ENCODE results near the gene TEX2. TPM values are rescaled to one million over a fixed set of nuclear protein-coding genes. Genes with fewer than 3 reads are reported as not detected.

Gene TEX2
- total and polyA plus RNA-seq, 2 experiments from 2014 or later, result 7.5 to 17.7 TPM

DNA sequence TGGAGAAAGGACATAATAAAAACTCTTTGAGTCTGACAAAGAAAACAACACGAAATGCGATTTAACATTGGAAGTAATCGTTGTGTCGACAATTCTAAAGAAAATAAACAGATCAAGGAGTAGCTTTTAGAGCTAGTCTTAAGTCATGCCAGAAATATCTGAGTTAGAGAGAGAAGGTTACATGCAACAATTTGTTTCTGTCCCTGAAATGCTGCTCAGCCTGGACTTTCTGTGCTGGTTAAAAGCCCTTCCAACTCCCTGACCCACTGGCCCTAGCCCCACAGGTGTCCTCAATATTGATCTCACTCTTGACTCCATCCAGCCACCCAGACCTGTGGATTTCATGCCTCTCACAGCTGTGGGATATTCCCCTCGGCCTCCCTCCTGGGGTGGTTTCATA is 33.2 kb upstream of the TEX2 start (continued):
- TF ChIP-seq ZNF462 (CRISPR knock-in tag; IDR thresholded peaks at IDR 0.05) (no peak), ZNF114 (CRISPR knock-in tag; IDR thresholded peaks at IDR 0.05) (no peak), ZNF331 (CRISPR knock-in tag; IDR thresholded peaks at IDR 0.05; ENCODE audit: low read depth) (no peak), NANOG (IDR thresholded peaks at IDR 0.05; ENCODE audit: borderline replicate concordance) (no peak), STAT1 (IDR thresholded peaks at IDR 0.05; ENCODE audit: unreplicated experiment) (no peak), JUNB (IDR thresholded peaks at IDR 0.05; ENCODE audit: unreplicated experiment) (no peak), POLR2AphosphoS5 (IDR thresholded peaks at IDR 0.05; ENCODE audit: low read depth) (no peak), EZH2phosphoT487 (IDR thresholded peaks at IDR 0.05; ENCODE audit: unreplicated experiment) (no peak)
- TF ChIP-seq, protein P1, sequence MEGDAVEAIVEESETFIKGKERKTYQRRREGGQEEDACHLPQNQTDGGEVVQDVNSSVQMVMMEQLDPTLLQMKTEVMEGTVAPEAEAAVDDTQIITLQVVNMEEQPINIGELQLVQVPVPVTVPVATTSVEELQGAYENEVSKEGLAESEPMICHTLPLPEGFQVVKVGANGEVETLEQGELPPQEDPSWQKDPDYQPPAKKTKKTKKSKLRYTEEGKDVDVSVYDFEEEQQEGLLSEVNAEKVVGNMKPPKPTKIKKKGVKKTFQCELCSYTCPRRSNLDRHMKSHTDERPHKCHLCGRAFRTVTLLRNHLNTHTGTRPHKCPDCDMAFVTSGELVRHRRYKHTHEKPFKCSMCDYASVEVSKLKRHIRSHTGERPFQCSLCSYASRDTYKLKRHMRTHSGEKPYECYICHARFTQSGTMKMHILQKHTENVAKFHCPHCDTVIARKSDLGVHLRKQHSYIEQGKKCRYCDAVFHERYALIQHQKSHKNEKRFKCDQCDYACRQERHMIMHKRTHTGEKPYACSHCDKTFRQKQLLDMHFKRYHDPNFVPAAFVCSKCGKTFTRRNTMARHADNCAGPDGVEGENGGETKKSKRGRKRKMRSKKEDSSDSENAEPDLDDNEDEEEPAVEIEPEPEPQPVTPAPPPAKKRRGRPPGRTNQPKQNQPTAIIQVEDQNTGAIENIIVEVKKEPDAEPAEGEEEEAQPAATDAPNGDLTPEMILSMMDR (conservative IDR thresholded peaks at IDR 0.05; ENCODE audit: low read depth in 2 of 2), result no peak

GRCh38 chr17:64295146-64295545 is 32.1 kb upstream of the TEX2 start:
- peaks cover 2% of the 10 kb centered on the region for H3K27me3 Mint-ChIP-seq (ENCODE audit: insufficient read depth, low read depth, poor library complexity)
- peaks cover 24% of the 10 kb centered on the region for H3K9me3 Mint-ChIP-seq
- Histone ChIP-seq H4K20me1 (replicated peaks; ENCODE audit: insufficient read depth) (no peaks in the 10 kb centered on the region), H2AFZ (no peak overlapping the region), H3K4me3 (no peak overlapping the region), H3K36me3 (ENCODE audit: insufficient read depth) (no peaks in the 10 kb centered on the region), H3F3A (replicated peaks; ENCODE audit: low read depth) (no peaks in the 10 kb centered on the region), H3K4me1 (ENCODE audit: insufficient read depth) (no peaks in the 10 kb centered on the region), H3K4me2 (no peak overlapping the region), H3K9me2 (ENCODE audit: insufficient read depth) (no peaks in the 10 kb centered on the region), H3K27ac (ENCODE audit: low read depth) (no peak overlapping the region), H3K79me2 (replicated peaks; ENCODE audit: insufficient read depth) (no peaks in the 10 kb centered on the region), H3K27me3 (ENCODE audit: insufficient read depth) (no peaks in the 10 kb centered on the region)
- H3K36me3 Mint-ChIP-seq (ENCODE audit: low read depth), result peaks cover 12% of the 10 kb centered on the region; the same call in 2 of the 3 replicates
- no peak overlapping the region for H3K4me3 Mint-ChIP-seq
- H3K27ac Mint-ChIP-seq, result no peak overlapping the region
- no peak for ATAC-seq
- no peaks in the 10 kb centered on the region for H3K4me1 Mint-ChIP-seq
- DNase-seq (ENCODE audit: low spot score), result no peak
- no peak for TF ChIP-seq ZNF114 (CRISPR knock-in tag; IDR thresholded peaks at IDR 0.05)
- no peak for TF ChIP-seq ZNF462 (CRISPR knock-in tag; IDR thresholded peaks at IDR 0.05)
- TF ChIP-seq POLR2AphosphoS5 (IDR thresholded peaks at IDR 0.05; ENCODE audit: low read depth), result no peak
- no peak for TF ChIP-seq STAT1 (IDR thresholded peaks at IDR 0.05; ENCODE audit: unreplicated experiment)
